K562 (cell line): ENCODE measurements around the gene VSTM2B. TPM values are rescaled to one million over a fixed set of nuclear protein-coding genes. Genes with fewer than 3 reads are reported as not detected.
A peak's percentile ranks its signal among the peaks of the same experiment; 100 is the strongest.

Experiments
- ARID2 ChIP-seq: fragments of 450-650 bp; IDR thresholded peaks from 2 replicates; pipeline ENCODE4 v1.6.1; 2017; ENCODE audit warnings: antibody characterized with exemption, mild to moderate bottlenecking
- ATF7 ChIP-seq: fragments of 450-650 bp; IDR thresholded peaks from 2 replicates; pipeline ENCODE4 v1.7.1; 2014; ENCODE audit warnings: mild to moderate bottlenecking, moderate library complexity
- CEBPB ChIP-seq: fragments of 450-650 bp; IDR thresholded peaks from 2 replicates; pipeline ENCODE4 v1.6.1; 2016; ENCODE audit warnings: missing genetic modification characterization, missing compliant biosample characterization
- CREBBP ChIP-seq: IDR thresholded peaks from one replicate; pipeline ENCODE4 v1.6.1; 2012; ENCODE audit warnings: low read depth, mild to moderate bottlenecking, control low read depth, inconsistent platforms, low read length
- FOSL1 ChIP-seq: fragments of 200-800 bp; sonication (Bioruptor generic); conservative IDR thresholded peaks from 2 replicates; pipeline ENCODE4 v1.6.1; 2016; ENCODE audit warnings: missing genetic modification characterization, missing compliant biosample characterization
- FOXA3 ChIP-seq, 2 experiments: fragments of 450-650 bp in 1 of 2; sonication (generic) in 1 of 2; formaldehyde crosslinking; IDR thresholded peaks in 1 of 2; conservative IDR thresholded peaks in 1 of 2; 2 replicates each; pipeline versions ENCODE4 v1.4.0 to v1.8.0; 2020 to 2022; ENCODE audit warnings: mild to moderate bottlenecking in 2 of 2, missing genetic modification reagents in 1 of 2
- GTF2E2 ChIP-seq: fragments of 200-800 bp; sonication (Bioruptor generic); IDR thresholded peaks from 2 replicates; pipeline ENCODE4 v1.6.1; 2016; ENCODE audit warnings: missing genetic modification characterization, missing compliant biosample characterization
- ILF3 ChIP-seq: fragments of 450-650 bp; IDR thresholded peaks from 2 replicates; pipeline ENCODE4 v1.6.1; 2018; ENCODE audit warnings: antibody characterized with exemption, mild to moderate bottlenecking, moderate library complexity, borderline replicate concordance
- MBD2 ChIP-seq: sonication (generic); IDR thresholded peaks from 2 replicates; pipeline ENCODE4 v1.6.1; 2016; ENCODE audit warnings: low read depth, borderline replicate concordance
- MYNN ChIP-seq, 2 experiments: sonication (generic); formaldehyde crosslinking in 1 of 2; IDR thresholded peaks; 2 replicates each; pipeline versions ENCODE4 v1.5.0 to v1.6.1; 2016 to 2020; ENCODE audit warnings: antibody characterized with exemption in 1 of 2, missing genetic modification reagents in 1 of 2
- SREBF1 ChIP-seq: fragments of 150-350 bp; IDR thresholded peaks from 2 replicates; pipeline ENCODE4 v1.6.1; 2014; ENCODE audit warnings: antibody characterized with exemption, low read depth, low read length, borderline replicate concordance
- TAL1 ChIP-seq: fragments of 450-650 bp; IDR thresholded peaks from 2 replicates; pipeline ENCODE4 v1.6.1; 2016; ENCODE audit warnings: mild to moderate bottlenecking
- TRIM28 ChIP-seq: fragments of 450-650 bp; IDR thresholded peaks from 2 replicates; pipeline ENCODE4 v1.6.1; 2017
- ZNF395 ChIP-seq: fragments of 200-800 bp; sonication (Bioruptor generic); IDR thresholded peaks from 2 replicates; pipeline ENCODE4 v1.6.1; 2017; ENCODE audit warnings: missing genetic modification characterization, missing compliant biosample characterization
- polyA plus RNA-seq, 8 experiments: library from polyadenylated mRNA; depleted of rRNA in 4 of 8; stranded (reverse) in 5 of 8; unstranded in 3 of 8; fragments of >200 nt; fragmentation: Nextera tagmentation in 2 of 8; fragmentation: Illumina TruSeq in 1 of 8; extraction: Ambion mirVana in 2 of 8; extraction: Trizol in 1 of 8; gene quantifications; 2 replicates each; pipeline versions ENCODE4 v1.2.1 to v1.2.3, GENCODE V29; 2011 to 2014; ENCODE audit warnings: inconsistent platforms in 1 of 8, missing spikeins in 1 of 8
- total RNA-seq, 7 experiments: library from RNA; depleted of rRNA in 6 of 7; stranded (reverse); fragments of >200 nt in 6 of 7; fragmentation: Illumina TruSeq in 2 of 7; extraction: Trizol in 2 of 7; gene quantifications; 2 replicates each; pipeline versions ENCODE4 v1.2.1 to v1.2.3, GENCODE V29; 2011 to 2021; ENCODE audit warnings: low replicate concordance in 1 of 7
- TF ChIP-seq, protein P1 (sequence below): fragments of 450-650 bp; formaldehyde crosslinking; IDR thresholded peaks from 2 replicates; pipeline ENCODE4 v1.4.0; 2020; ENCODE audit warnings: mild to moderate bottlenecking
- TF ChIP-seq, protein P2 (sequence below): sonication (generic); formaldehyde crosslinking; IDR thresholded peaks from 2 replicates; pipeline ENCODE4 v1.8.0; 2022; ENCODE audit warnings: mild to moderate bottlenecking, low read depth, missing genetic modification reagents
- TF ChIP-seq, protein P3 (sequence below): fragments of 250-450 bp; sonication (Bioruptor Pico); IDR thresholded peaks from 2 replicates; pipeline ENCODE4 v1.4.0; 2020; ENCODE audit warnings: mild to moderate bottlenecking
- TF ChIP-seq, protein P4 (sequence below): sonication (generic); formaldehyde crosslinking; IDR thresholded peaks from 2 replicates; pipeline ENCODE4 v1.8.0; 2022; ENCODE audit warnings: mild to moderate bottlenecking, missing genetic modification reagents, borderline replicate concordance
- TF ChIP-seq, protein P5 (sequence below): sonication (generic); formaldehyde crosslinking; IDR thresholded peaks from 2 replicates; pipeline ENCODE4 v1.8.0; 2022; ENCODE audit warnings: missing genetic modification reagents, mild to moderate bottlenecking, borderline replicate concordance

The VSTM2B gene
- total and polyA plus RNA-seq, 9 of the 15 experiments (the other 6 are each of a cell fraction or from before 2014, with no cell fraction given), result not detected

- no peak; the same call in 1 of the 2 replicates for TF ChIP-seq SREBF1
- TF ChIP-seq, protein P1, sequence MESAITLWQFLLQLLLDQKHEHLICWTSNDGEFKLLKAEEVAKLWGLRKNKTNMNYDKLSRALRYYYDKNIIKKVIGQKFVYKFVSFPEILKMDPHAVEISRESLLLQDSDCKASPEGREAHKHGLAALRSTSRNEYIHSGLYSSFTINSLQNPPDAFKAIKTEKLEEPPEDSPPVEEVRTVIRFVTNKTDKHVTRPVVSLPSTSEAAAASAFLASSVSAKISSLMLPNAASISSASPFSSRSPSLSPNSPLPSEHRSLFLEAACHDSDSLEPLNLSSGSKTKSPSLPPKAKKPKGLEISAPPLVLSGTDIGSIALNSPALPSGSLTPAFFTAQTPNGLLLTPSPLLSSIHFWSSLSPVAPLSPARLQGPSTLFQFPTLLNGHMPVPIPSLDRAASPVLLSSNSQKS, result no peak
- TF ChIP-seq FOXA3 (CRISPR knock-in tag; conservative IDR thresholded peaks at IDR 0.05 in 1 of 2, IDR thresholded peaks at IDR 0.05 in 1 of 2), result no peak
- TF ChIP-seq FOSL1 (tag), result 0 out of 2 replicates have a peak, but pooled peaks have one; percentile 30
- peak; percentile 86 for TF ChIP-seq MBD2
- peak; percentile 95 for TF ChIP-seq ATF7
- TF ChIP-seq, protein P2, sequence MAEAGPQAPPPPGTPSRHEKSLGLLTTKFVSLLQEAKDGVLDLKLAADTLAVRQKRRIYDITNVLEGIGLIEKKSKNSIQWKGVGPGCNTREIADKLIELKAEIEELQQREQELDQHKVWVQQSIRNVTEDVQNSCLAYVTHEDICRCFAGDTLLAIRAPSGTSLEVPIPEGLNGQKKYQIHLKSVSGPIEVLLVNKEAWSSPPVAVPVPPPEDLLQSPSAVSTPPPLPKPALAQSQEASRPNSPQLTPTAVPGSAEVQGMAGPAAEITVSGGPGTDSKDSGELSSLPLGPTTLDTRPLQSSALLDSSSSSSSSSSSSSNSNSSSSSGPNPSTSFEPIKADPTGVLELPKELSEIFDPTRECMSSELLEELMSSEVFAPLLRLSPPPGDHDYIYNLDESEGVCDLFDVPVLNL (CRISPR knock-in tag), result no peak
- TF ChIP-seq MYNN (IDR thresholded peaks at IDR 0.05), result 0 out of 2 replicates have a peak, but pooled peaks have one; percentile 40
- no peak for TF ChIP-seq MYNN (CRISPR knock-in tag; IDR thresholded peaks at IDR 0.05)
- TF ChIP-seq, protein P3, sequence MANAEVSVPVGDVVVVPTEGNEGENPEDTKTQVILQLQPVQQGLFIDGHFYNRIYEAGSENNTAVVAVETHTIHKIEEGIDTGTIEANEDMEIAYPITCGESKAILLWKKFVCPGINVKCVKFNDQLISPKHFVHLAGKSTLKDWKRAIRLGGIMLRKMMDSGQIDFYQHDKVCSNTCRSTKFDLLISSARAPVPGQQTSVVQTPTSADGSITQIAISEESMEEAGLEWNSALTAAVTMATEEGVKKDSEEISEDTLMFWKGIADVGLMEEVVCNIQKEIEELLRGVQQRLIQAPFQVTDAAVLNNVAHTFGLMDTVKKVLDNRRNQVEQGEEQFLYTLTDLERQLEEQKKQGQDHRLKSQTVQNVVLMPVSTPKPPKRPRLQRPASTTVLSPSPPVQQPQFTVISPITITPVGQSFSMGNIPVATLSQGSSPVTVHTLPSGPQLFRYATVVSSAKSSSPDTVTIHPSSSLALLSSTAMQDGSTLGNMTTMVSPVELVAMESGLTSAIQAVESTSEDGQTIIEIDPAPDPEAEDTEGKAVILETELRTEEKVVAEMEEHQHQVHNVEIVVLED (CRISPR knock-in tag), result 0 out of 2 replicates have a peak, but pooled peaks have one; percentile 15
- 0 out of 2 replicates have a peak, but pooled peaks have one; percentile 33 for TF ChIP-seq TRIM28
- TF ChIP-seq, protein P4, sequence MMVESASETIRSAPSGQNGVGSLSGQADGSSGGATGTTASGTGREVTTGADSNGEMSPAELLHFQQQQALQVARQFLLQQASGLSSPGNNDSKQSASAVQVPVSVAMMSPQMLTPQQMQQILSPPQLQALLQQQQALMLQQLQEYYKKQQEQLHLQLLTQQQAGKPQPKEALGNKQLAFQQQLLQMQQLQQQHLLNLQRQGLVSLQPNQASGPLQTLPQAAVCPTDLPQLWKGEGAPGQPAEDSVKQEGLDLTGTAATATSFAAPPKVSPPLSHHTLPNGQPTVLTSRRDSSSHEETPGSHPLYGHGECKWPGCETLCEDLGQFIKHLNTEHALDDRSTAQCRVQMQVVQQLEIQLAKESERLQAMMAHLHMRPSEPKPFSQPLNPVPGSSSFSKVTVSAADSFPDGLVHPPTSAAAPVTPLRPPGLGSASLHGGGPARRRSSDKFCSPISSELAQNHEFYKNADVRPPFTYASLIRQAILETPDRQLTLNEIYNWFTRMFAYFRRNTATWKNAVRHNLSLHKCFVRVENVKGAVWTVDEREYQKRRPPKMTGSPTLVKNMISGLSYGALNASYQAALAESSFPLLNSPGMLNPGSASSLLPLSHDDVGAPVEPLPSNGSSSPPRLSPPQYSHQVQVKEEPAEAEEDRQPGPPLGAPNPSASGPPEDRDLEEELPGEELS (CRISPR knock-in tag), result peak; percentile 83; the same call in 1 of the 2 replicates
- no peak for TF ChIP-seq TAL1
- no peak for TF ChIP-seq CEBPB (tag)
- TF ChIP-seq ZNF395 (CRISPR knock-in tag), result no peak
- no peak; the same call in 1 of the 2 replicates for TF ChIP-seq ARID2
- no peak for TF ChIP-seq CREBBP
- TF ChIP-seq ILF3, result no peak
- TF ChIP-seq, protein P5, sequence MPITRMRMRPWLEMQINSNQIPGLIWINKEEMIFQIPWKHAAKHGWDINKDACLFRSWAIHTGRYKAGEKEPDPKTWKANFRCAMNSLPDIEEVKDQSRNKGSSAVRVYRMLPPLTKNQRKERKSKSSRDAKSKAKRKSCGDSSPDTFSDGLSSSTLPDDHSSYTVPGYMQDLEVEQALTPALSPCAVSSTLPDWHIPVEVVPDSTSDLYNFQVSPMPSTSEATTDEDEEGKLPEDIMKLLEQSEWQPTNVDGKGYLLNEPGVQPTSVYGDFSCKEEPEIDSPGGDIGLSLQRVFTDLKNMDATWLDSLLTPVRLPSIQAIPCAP (CRISPR knock-in tag), result no peak
- no peak for TF ChIP-seq GTF2E2 (tag)
Measured at GRCh38 chr19:29605653-29606419, 80.0 kb downstream of the VSTM2B start, which contains the start of gene POP4 (continued).
